ENCODE results near the gene ZBTB7C. TPM values are rescaled to one million over a fixed set of nuclear protein-coding genes. Genes with fewer than 3 reads are reported as not detected.

ZBTB7C gene
- total and polyA plus RNA-seq, 2 of the 8 experiments (the other 6 are each of a cell fraction or from before 2014, with no cell fraction given), result 0.15 to 0.45 TPM

GRCh38 chr18:48159816-48160215, 249.4 kb downstream of the ZBTB7C start:
- Histone ChIP-seq H3K4me3 (ENCODE audit: extremely low read depth in 1 of 4, insufficient read depth in 2 of 4, low read depth in 3 of 4, low read length in 4 of 4) (no peak overlapping the region), H2BK15ac (ENCODE audit: low read length) (no peak overlapping the region), H3K4ac (replicated peaks; ENCODE audit: insufficient read length, low read depth, low read length) (no peak overlapping the region), H3K23me2 (ENCODE audit: low read depth, low read length) (peaks cover 3% of the 10 kb centered on the region; the same call in 1 of the 2 replicates), H3K79me2 (ENCODE audit: control insufficient read depth in 1 of 2, insufficient read depth in 2 of 2, low read length in 2 of 2) (no peaks in the 10 kb centered on the region), H3K27me3 (replicated peaks in 1 of 4; ENCODE audit: control insufficient read depth in 3 of 4, extremely low read depth in 1 of 4, insufficient read depth in 3 of 4, low read length in 3 of 4) (peaks cover 2 to 42% (median 29%) of the 10 kb centered on the region in 4 experiments), H2AK5ac (ENCODE audit: low read depth, low read length) (0 out of 2 replicates have a peak overlapping the region, but pooled peaks have one; percentile 66), H3K4me2 (ENCODE audit: insufficient read depth in 1 of 2, low read depth in 2 of 2, low read length in 2 of 2) (no peak overlapping the region), H3K56ac (replicated peaks; ENCODE audit: insufficient read length, low read depth, low read length) (no peak overlapping the region), H3K9ac (replicated peaks in 1 of 4; ENCODE audit: extremely low read depth in 1 of 4, low read depth in 3 of 4, low read length in 3 of 4) (no peak overlapping the region), H3K79me1 (ENCODE audit: low read depth, low read length) (no peaks in the 10 kb centered on the region), H3K23ac (ENCODE audit: insufficient read length) (no peak overlapping the region), H4K91ac (replicated peaks; ENCODE audit: insufficient read length, low read length) (no peak overlapping the region), H3K18ac (ENCODE audit: extremely low read depth, low read length) (no peak overlapping the region), H2BK12ac (ENCODE audit: low read depth, low read length) (no peak overlapping the region), H2BK120ac (replicated peaks; ENCODE audit: low read depth, low read length) (no peak overlapping the region), H4K8ac (ENCODE audit: extremely low read depth, insufficient read depth, low read length) (no peak overlapping the region), H3K9me3 (ENCODE audit: insufficient read depth in 2 of 2, low read depth in 1 of 2, low read length in 1 of 2) (no peaks in the 10 kb centered on the region), H2AFZ (ENCODE audit: low read length) (no peak overlapping the region), H4K20me1 (replicated peaks in 1 of 2; ENCODE audit: control insufficient read depth in 1 of 2, insufficient read depth in 2 of 2, low read length in 2 of 2) (no peaks in the 10 kb centered on the region), H2BK5ac (ENCODE audit: low read depth, low read length) (no peak overlapping the region), H3K14ac (ENCODE audit: insufficient read length) (no peak overlapping the region), H3K27ac (ENCODE audit: low read depth, low read length) (no peak overlapping the region), H2BK20ac (ENCODE audit: low read length) (no peak overlapping the region), H3K4me1 (replicated peaks in 1 of 4; ENCODE audit: control insufficient read depth in 3 of 4, insufficient read depth in 4 of 4, low read length in 3 of 4) (peaks cover 2 to 9% (median 7%) of the 10 kb centered on the region in 4 experiments), H3K36me3 (ENCODE audit: control insufficient read depth in 2 of 4, insufficient read depth in 4 of 4, low read length in 3 of 4) (no peaks in the 10 kb centered on the region), H4K5ac (ENCODE audit: insufficient read length, low read depth, low read length) (no peak overlapping the region)
- TF ChIP-seq EP300 (IDR thresholded peaks at IDR 0.05; ENCODE audit: borderline replicate concordance in 1 of 2, low read depth in 2 of 2, low read length in 2 of 2) (no peak), PHF8 (conservative IDR thresholded peaks at IDR 0.05; ENCODE audit: low read depth, low read length) (no peak)
- WGBS, 2 experiments (ENCODE audit: extremely low coverage in 1 of 2, insufficient coverage in 1 of 2, insufficient read length in 1 of 2, insufficient replicate concordance in 2 of 2, low coverage in 1 of 2, low lambda C conversion rate in 2 of 2, missing lambda C conversion rate in 1 of 2), result 85% methylated on average over 7 of the region's 7 CpGs; no CpG with 5 or more reads in 1 of the 2 experiments
- ChIA-PET POLR2A (ENCODE audit: partially characterized antibody) (no interaction called here), CTCF (ENCODE audit: partially characterized antibody) (interaction anchor here (0.8 to 1.4 kb wide), 5 partner anchors 8 to 316 kb away, joined by 3 to 6 read pairs (median 4); no protein-coding TSS in a partner anchor)
- DNase-seq (ENCODE audit: low read depth in 1 of 2, low spot score in 2 of 2) (no peak), FAIRE-seq (no peak)
